Inferior parietal cortex (tissue), 1 donor: Measurements from ENCODE around the gene NMNAT2.
A peak's percentile ranks its signal among the peaks of the same experiment; 100 is the strongest.
"Not testable (repeated sequence)": the region's sequence is repeated elsewhere in the genome, so short reads cannot be mapped to it uniquely, and the experiment has no call there.

Experiments used
- DNase-seq: peaks from one replicate; pipeline ENCODE4 v3.0.0-alpha.2; 2016; ENCODE audit errors: extremely low spot score

NMNAT2 gene

DNA sequence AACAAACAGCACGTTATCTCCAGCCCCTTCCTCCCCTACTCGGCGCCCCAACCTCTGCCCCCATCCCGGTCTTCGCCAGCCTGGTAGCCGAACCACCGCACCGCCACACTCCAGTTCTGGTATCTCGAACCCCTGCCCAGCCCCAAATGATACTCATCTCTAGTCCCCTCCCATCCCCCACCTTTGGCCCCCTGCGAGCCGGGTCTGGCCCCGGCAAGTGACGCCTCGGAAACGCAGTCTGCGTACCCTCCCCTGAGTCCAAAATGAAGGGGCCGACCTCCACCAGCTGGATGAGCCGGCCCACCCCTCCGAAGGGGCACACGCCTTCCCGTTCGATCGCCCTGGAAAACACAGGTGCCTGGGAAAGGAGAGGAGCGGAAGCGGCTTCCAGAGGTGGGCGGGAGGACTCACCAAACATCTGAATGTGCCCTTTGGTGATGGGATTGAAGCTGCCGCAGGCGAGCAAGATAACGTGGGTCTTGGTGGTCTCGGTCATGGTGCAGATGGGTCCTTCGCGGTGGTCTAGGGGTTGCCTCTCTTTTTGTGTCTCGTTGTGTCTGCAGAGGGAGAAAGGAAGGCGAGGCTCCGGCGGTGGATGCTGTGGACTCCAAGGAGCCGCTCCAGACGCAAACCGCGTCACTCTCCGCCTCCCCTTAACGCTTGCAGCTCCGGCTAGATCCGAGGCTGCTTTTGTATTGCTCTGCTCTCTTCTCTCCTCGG, at the start of gene NMNAT2:
TSS of gene NMNAT2 (minus strand) at position 609 of the 720 bp plus-strand sequence. CDS start at position 496, 113 bp downstream.
- DNase-seq = peak; percentile 52

DNA sequence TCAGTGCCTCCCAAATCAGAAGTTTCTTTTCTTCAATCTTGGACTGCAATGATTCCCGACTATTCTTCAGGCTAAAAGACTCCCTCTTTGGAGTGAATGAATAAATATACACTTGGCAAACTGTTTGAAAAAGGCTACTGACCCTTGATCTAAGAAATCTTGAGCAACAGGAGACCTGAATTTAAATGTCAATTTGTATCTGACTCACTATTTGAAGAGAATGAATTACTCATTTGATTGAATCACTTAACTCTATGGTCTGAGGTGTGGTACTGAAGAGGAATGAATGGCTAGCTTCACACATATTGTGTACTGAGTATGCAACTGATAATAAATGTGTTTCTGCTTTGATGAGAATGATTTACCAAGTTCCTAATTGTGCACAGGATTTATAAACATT, 49.5 kb upstream of the NMNAT2 start:
- DNase-seq = no peak

DNA sequence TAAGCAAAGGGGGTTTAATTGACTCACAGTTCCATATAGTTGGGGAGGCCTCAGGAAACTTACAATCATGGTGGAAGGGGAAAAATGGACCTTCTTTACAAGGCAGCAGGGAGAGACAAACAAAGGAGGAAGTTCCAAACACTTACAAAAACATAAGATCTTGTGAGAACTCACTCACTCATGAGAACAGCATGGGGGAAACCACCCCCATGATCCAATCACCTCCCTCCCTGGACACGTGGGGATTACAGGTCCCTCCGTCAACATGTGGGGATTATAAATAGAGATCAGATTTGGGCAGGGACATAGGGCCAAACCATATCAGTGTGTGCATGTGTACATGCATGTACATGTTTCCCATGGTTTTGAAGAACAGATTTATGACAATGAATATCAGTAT, 48.6 kb upstream of the NMNAT2 start:
- DNase-seq = no peak

- no peak for DNase-seq
Measured at GRCh38 chr1:183463566-183463965, 45.4 kb upstream of the NMNAT2 start.

DNA sequence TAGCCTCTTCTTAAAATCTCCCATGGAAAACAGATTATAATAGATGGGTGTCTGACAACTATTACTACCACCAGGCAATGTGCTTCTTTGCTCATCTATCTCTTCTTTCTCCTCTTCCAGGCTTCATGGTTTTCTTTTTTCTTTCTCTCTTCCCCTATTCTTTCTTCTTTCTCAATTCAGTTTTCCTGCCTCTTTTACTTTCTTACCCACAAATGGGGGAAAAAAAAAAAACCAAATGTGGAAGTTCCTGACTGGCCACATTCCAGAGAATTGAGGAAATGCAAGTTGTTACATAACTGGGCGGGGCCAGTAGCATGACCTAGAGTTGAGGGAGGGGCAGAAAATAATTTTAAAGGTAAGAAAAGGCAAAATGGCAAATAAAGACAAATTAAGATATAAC, 43.2 kb upstream of the NMNAT2 start:
- no peak for DNase-seq

DNA sequence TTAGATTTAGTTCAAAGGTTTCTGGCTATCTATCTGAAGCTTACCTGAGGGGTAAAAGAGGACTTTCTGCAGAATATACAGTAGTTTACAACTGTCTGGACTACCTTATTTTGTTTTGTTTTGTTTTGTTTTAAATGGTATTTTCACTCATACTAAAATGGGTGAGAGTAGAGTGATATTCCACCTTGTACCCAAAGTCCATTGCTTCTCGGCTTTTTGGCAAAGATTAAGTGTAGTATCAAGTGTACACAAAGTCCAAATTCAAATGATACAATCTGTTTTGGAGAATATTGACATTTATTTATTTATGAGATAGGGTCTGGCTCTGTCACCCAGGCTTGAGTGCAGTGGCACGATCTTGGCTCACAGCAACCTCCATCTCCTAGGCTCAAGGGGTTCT, 42.4 kb upstream of the NMNAT2 start:
- DNase-seq = no peak

- no peak for DNase-seq
Measured at GRCh38 chr1:183457449-183457848, 39.3 kb upstream of the NMNAT2 start.

- DNase-seq = no peak
Measured at GRCh38 chr1:183456826-183457225, 38.6 kb upstream of the NMNAT2 start.

- no peak for DNase-seq
Measured at GRCh38 chr1:183454377-183454776, 36.2 kb upstream of the NMNAT2 start.

- DNase-seq = no peak
Measured at GRCh38 chr1:183450093-183450492, 31.9 kb upstream of the NMNAT2 start.

GRCh38 chr1:183449223-183449770, 31.1 kb upstream of the NMNAT2 start:
- no peak for DNase-seq

GRCh38 chr1:183444243-183444642, 26.1 kb upstream of the NMNAT2 start:
- DNase-seq = no peak

DNA sequence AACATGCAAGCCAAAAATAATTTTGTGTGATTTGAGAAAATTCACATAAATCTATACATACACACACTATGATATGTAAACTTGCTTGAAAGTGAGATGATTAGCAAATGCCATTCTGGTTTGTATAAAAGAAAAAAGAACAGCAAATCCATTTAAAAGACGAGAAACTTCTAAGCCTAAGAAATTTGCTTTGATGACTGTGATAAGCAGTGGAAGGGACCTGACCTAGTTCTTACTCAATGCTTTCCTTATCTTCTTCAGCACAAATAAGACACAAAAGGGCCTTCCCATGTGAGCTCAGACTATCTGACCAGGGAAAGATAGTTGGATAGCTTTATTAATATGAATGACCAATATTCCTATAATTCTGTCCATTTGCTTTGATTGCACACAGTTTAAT, 25.3 kb upstream of the NMNAT2 start:
- no peak for DNase-seq

- peak; percentile 42 for DNase-seq
Measured at GRCh38 chr1:183443011-183443410, 24.8 kb upstream of the NMNAT2 start.

DNA sequence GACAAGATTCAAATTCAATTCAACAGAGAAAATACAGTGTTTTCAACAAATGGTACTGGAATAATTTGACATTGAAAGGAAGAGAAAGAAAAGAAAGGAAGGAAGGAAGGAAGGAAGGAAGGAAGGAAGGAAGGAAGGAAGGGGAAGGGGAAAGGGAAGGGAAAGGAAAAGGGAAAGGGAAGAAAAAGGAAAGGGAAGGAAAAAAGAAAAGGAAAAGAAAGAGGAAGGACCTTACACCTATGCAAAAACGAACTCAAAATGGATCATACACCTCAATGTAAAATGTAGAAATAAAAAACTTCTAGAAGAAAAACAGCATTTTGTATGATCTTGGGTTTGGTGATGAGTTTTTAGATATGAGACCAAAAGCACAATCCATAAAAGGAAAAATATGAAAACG, 19.9 kb upstream of the NMNAT2 start:
- no peak for DNase-seq

GRCh38 chr1:183435497-183435896, 17.3 kb upstream of the NMNAT2 start:
- no peak for DNase-seq

- DNase-seq = no peak
Measured at GRCh38 chr1:183433703-183434102, 15.5 kb upstream of the NMNAT2 start.

DNA sequence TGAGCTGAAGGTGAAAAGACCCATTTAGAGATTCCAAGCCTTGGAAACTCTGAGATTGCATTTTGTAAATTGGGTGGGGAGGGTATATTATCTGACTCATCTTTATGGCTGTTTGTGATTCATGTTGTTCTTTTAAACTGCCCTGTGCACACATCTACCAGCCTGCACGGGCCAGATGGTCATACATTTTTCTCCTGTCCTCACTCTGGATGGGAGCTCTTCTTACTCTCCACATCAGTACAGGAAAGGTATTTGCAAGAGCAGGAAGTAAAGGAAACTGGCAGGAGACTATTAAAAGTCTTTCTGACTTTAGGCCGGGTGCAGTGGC, 14.3 kb upstream of the NMNAT2 start:
- no peak for DNase-seq

GRCh38 chr1:183431840-183432547, 13.8 kb upstream of the NMNAT2 start:
- no peak for DNase-seq

GRCh38 chr1:183427591-183427990, 9.4 kb upstream of the NMNAT2 start:
- not testable (repeated sequence) for DNase-seq

GRCh38 chr1:183424691-183425090, 6.5 kb upstream of the NMNAT2 start:
- no peak for DNase-seq

- no peak for DNase-seq
Measured at GRCh38 chr1:183423541-183423940, 5.4 kb upstream of the NMNAT2 start.

DNA sequence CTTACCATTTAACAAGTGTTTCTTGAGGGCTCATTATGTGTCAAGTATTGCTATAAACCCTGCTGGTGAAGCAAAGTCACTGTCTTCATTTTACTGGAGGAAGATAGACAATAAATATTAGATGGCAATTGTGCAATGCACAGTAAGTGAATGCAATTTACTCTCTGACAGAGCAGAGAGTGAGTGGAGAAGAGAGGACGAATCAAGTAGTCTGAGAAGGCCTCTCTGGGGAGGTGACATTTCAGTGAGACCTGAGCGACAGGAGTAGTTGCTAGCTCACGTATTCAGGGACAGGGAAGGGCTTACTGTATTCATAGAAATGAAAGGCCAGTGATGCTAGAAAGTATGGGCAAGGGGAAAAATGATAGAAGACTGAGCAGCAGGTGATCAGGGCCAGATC, 1.2 kb upstream of the NMNAT2 start:
- no peak for DNase-seq
